Hepatocyte (in vitro differentiated cells): ENCODE results near the gene SHC4. TPM values are rescaled to one million over a fixed set of nuclear protein-coding genes. Genes with fewer than 3 reads are reported as not detected.

Source experiments
- DNase-seq: peaks from one replicate; pipeline ENCODE4 v3.0.0-alpha.2; 2016; ENCODE audit warnings: low spot score
- H2AFZ ChIP-seq: fragments of 200-600 bp; sonication (generic); 2 replicates; pipeline ENCODE4 v1.6.0; 2016; ENCODE audit warnings: antibody characterized with exemption, mild to moderate bottlenecking
- H3K27ac ChIP-seq: fragments of 200-600 bp; sonication (generic); 2 replicates; pipeline ENCODE4 v1.5.1; 2016; ENCODE audit warnings: mild to moderate bottlenecking
- H3K27me3 ChIP-seq: fragments of 200-600 bp; sonication (generic); 2 replicates; pipeline ENCODE4 v1.6.1; 2016
- H3K36me3 ChIP-seq: fragments of 200-600 bp; sonication (generic); replicated peaks from 2 replicates; pipeline ENCODE4 v1.5.1; 2016; ENCODE audit warnings: low read depth; ENCODE audit not compliant: insufficient read depth
- H3K4me1 ChIP-seq: fragments of 200-600 bp; sonication (generic); 2 replicates; pipeline ENCODE4 v1.5.1; 2016; ENCODE audit warnings: mild to moderate bottlenecking, moderate library complexity; ENCODE audit not compliant: insufficient read depth
- H3K4me2 ChIP-seq: fragments of 200-600 bp; sonication (generic); 2 replicates; pipeline ENCODE4 v1.6.0; 2016
- H3K4me3 ChIP-seq: fragments of 200-600 bp; sonication (generic); 2 replicates; pipeline ENCODE4 v1.5.1; 2016; ENCODE audit warnings: mild to moderate bottlenecking
- H3K79me2 ChIP-seq: fragments of 200-600 bp; sonication (generic); 2 replicates; pipeline ENCODE4 v1.6.0; 2017; ENCODE audit warnings: mild to moderate bottlenecking
- H3K9me2 ChIP-seq: fragments of 200-600 bp; sonication (generic); replicated peaks from 2 replicates; pipeline ENCODE4 v1.6.0; 2017; ENCODE audit warnings: mild to moderate bottlenecking; ENCODE audit not compliant: insufficient read depth
- H3K9me3 ChIP-seq: fragments of 200-600 bp; sonication (generic); 2 replicates; pipeline ENCODE4 v1.5.1; 2016; ENCODE audit warnings: low read depth, mild to moderate bottlenecking
- H4K20me1 ChIP-seq: fragments of 200-600 bp; sonication (generic); 2 replicates; pipeline ENCODE4 v1.6.0; 2016; ENCODE audit warnings: mild to moderate bottlenecking; ENCODE audit not compliant: insufficient read depth, poor library complexity, severe bottlenecking
- EZH2 ChIP-seq: fragments of 200-600 bp; sonication (generic); IDR thresholded peaks from 2 replicates; pipeline ENCODE4 v1.6.1; 2016; ENCODE audit warnings: antibody characterized with exemption, mild to moderate bottlenecking, borderline replicate concordance
- EZH2phosphoT487 ChIP-seq: fragments of 200-600 bp; sonication (generic); IDR thresholded peaks from one replicate; pipeline ENCODE4 v1.6.1; 2018; ENCODE audit warnings: antibody characterized with exemption, mild to moderate bottlenecking, low read depth, moderate library complexity; ENCODE audit not compliant: unreplicated experiment, severe bottlenecking
- WGBS: methylation state at CpG from one replicate; pipeline ENCODE4 v1.1.6; 2016; ENCODE audit warnings: low lambda C conversion rate; ENCODE audit errors: missing lambda C conversion rate; 5-methylcytosine and 5-hydroxymethylcytosine counted together
- polyA plus RNA-seq: library from polyadenylated mRNA; unstranded; fragments of >200 nt; fragmentation: Nextera tagmentation; extraction: Ambion mirVana; gene quantifications from 2 replicates; pipeline ENCODE4 v1.2.1, GENCODE V29; 2016
- total RNA-seq: library from RNA; depleted of rRNA; stranded (reverse); fragments of >200 nt; gene quantifications from 2 replicates; pipeline ENCODE4 v1.2.3, GENCODE V29; 2014
- TF ChIP-seq, protein P1 (sequence below): fragments of 200-600 bp; sonication (generic); IDR thresholded peaks from 2 replicates; pipeline ENCODE4 v1.5.1; 2016; ENCODE audit warnings: antibody characterized with exemption, mild to moderate bottlenecking; ENCODE audit not compliant: poor library complexity

The SHC4 gene
- total and polyA plus RNA-seq, 2 experiments from 2014 or later: 0.75 to 1.00 TPM

DNA sequence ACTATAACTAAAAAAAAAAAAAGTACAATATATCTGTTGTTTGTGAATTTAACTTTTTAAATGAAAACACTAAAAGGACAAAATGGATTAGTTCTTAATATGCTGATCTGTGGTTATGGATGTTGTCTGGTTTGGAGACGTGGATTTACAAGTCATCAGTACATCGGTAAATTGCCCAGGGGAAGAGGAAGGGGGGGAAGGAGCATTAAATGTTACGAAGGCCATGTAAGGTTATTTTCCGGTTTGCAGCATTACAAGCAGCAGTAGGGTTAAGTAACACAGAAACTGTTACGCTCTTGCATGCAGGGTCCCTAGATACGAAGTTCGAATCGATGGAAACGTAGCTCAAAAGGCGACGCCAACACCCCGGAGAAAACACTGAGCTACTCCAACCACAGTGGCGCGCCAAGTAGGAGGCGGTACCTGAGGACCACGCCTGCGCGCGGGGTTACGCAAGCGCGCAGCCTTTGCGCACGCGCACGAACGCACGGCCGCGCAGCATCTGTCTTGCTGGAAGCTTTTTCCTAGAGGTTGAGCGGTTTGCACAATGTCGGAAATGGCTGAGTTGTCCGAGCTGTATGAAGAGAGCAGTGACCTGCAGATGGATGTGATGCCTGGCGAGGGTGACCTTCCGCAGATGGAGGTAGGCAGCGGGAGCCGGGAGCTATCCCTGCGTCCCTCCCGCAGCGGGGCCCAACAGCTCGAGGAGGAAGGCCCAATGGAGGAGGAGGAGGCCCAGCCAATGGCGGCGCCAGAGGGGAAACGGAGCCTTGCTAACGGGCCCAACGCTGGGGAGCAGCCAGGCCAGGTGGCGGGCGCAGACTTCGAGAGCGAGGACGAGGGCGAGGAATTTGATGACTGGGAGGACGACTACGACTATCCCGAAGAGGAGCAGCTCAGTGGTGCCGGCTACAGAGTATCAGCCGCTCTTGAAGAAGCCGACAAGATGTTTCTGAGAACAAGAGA lies 85.8 kb downstream of the SHC4 start, which contains the start of gene EID1:
TSS of gene EID1 (plus strand) at position 505 of the 966 bp plus-strand sequence. CDS start at position 548, 43 bp downstream.
- peaks cover 16% of the 10 kb centered on the region for H3K79me2 ChIP-seq
- H3K9me3 ChIP-seq: no peaks in the 10 kb centered on the region
- H3K27me3 ChIP-seq: peaks cover 14% of the 10 kb centered on the region
- H3K4me3 ChIP-seq: peak within 1 kb of the TSS; percentile 64
- H3K4me2 ChIP-seq: peak within 1 kb of the TSS; percentile 79
- H3K4me1 ChIP-seq: peaks cover 13% of the 10 kb centered on the region
- peaks cover 13% of the 10 kb centered on the region for H4K20me1 ChIP-seq
- H3K27ac ChIP-seq: peak within 1 kb of the TSS; percentile 92
- TF ChIP-seq EZH2phosphoT487 (no peak), EZH2 (no peak)
- WGBS: under 1% methylated on average over 58 of the region's 58 CpGs
- peak within 1 kb of the TSS; percentile 80 for H2AFZ ChIP-seq
- H3K9me2 ChIP-seq: no peaks in the 10 kb centered on the region
- no peaks in the 10 kb centered on the region for H3K36me3 ChIP-seq
- peak; percentile 97 for DNase-seq

DNA sequence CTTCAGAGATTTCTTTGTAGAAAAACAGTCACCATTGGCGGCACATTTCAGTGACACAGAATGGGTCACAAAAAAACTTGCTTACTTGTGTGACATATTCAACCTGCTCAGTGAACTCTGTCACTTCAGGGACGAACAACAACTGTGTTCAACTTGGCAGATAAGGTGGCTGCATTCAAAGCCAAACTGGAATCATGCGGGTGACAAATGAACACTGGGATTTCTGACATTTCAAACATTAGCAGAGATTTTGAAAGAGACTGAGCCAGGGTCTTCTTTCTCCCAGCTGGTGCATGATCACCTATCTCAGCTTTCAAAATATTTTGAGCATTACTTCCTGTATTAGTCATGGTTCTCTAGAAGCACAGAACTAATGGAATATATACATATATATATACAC lies 87.7 kb downstream of the SHC4 start:
- DNase-seq: no peak
- 78% methylated on average over 3 of the region's 3 CpGs for WGBS
- no peak overlapping the region for H3K4me2 ChIP-seq
- H3K36me3 ChIP-seq: no peaks in the 10 kb centered on the region
- no peak overlapping the region for H3K27ac ChIP-seq
- peaks cover 13% of the 10 kb centered on the region for H4K20me1 ChIP-seq
- H3K4me3 ChIP-seq: no peak overlapping the region
- no peaks in the 10 kb centered on the region for H3K9me2 ChIP-seq
- H3K27me3 ChIP-seq: peaks cover 21% of the 10 kb centered on the region
- TF ChIP-seq EZH2phosphoT487: no peak
- TF ChIP-seq, protein P1, sequence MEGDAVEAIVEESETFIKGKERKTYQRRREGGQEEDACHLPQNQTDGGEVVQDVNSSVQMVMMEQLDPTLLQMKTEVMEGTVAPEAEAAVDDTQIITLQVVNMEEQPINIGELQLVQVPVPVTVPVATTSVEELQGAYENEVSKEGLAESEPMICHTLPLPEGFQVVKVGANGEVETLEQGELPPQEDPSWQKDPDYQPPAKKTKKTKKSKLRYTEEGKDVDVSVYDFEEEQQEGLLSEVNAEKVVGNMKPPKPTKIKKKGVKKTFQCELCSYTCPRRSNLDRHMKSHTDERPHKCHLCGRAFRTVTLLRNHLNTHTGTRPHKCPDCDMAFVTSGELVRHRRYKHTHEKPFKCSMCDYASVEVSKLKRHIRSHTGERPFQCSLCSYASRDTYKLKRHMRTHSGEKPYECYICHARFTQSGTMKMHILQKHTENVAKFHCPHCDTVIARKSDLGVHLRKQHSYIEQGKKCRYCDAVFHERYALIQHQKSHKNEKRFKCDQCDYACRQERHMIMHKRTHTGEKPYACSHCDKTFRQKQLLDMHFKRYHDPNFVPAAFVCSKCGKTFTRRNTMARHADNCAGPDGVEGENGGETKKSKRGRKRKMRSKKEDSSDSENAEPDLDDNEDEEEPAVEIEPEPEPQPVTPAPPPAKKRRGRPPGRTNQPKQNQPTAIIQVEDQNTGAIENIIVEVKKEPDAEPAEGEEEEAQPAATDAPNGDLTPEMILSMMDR: no peak
- TF ChIP-seq EZH2: no peak
- no peaks in the 10 kb centered on the region for H3K9me3 ChIP-seq
- peaks cover 16% of the 10 kb centered on the region for H3K79me2 ChIP-seq
- H2AFZ ChIP-seq: no peak overlapping the region
- H3K4me1 ChIP-seq: peaks cover 13% of the 10 kb centered on the region

DNA sequence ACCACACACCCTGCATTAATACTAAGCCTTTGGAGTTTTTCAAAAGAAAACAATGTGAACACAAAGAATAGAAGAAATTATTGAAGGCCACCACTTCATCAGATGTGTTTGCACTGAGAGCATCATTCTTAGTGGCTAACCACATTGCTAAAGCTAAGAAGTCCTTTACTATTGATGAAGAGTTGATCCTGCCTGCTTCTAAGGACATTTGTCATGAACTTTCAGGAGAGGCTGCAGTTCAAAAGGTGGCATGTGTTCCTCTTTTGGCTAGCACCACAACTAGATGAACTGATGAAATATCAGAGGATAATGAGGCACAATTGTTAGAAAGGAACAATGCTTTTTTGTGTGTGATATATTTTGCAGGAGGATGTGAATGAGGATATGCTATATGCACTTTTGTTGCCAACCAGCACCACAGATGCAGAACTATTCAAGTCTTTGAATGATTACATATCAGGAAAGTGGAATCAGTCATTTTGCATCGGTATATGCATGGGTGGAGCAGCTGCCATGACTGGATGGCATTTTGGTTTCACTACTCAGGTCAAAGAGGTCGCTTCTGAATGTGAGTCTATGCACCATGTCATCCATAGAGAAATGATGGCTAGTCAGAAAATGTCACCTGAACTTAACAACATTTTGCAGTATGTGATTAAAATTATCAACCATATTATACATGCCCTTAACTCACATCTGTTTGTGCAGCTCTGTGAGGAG lies 88.3 kb downstream of the SHC4 start:
- H4K20me1 ChIP-seq: peaks cover 13% of the 10 kb centered on the region
- WGBS: 78% methylated on average over 2 of the region's 2 CpGs
- DNase-seq: no peak
- no peak overlapping the region for H2AFZ ChIP-seq
- H3K27ac ChIP-seq: no peak overlapping the region
- H3K36me3 ChIP-seq: no peaks in the 10 kb centered on the region
- peaks cover 16% of the 10 kb centered on the region for H3K79me2 ChIP-seq
- no peaks in the 10 kb centered on the region for H3K9me3 ChIP-seq
- peaks cover 13% of the 10 kb centered on the region for H3K4me1 ChIP-seq
- no peak overlapping the region for H3K4me3 ChIP-seq
- H3K9me2 ChIP-seq: no peaks in the 10 kb centered on the region
- TF ChIP-seq, protein P1: no peak
- TF ChIP-seq EZH2 (no peak), EZH2phosphoT487 (no peak)
- no peak overlapping the region for H3K4me2 ChIP-seq
- H3K27me3 ChIP-seq: peaks cover 21% of the 10 kb centered on the region

DNA sequence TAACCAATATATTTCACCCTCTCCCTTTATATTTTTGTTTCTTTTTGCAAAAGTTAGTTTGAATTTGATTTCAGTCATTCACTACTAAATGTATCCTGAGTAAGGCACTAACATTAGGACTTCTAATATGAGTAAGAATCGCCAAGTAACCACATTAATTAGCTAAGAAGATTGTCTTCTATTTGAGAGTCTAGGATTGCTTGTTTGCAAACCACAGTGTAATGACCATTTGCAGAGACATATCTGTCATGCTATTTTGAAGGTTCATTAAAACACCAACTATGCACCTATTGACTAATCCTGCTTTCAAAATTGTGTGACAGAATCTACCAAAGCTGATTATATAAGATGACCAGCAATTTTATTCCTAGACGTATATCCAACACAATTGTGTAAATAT lies 91.1 kb downstream of the SHC4 start:
- Histone ChIP-seq H3K36me3 (no peaks in the 10 kb centered on the region), H3K9me3 (no peaks in the 10 kb centered on the region), H3K4me1 (no peaks in the 10 kb centered on the region), H4K20me1 (no peaks in the 10 kb centered on the region), H3K4me2 (no peak overlapping the region), H3K4me3 (no peak overlapping the region), H3K79me2 (no peaks in the 10 kb centered on the region), H3K27me3 (peaks cover 21% of the 10 kb centered on the region), H2AFZ (no peak overlapping the region), H3K9me2 (no peaks in the 10 kb centered on the region), H3K27ac (no peak overlapping the region)
- no peak for DNase-seq
- 87% methylated on average over 2 of the region's 2 CpGs for WGBS
- TF ChIP-seq EZH2phosphoT487: no peak
- no peak for TF ChIP-seq EZH2
- TF ChIP-seq, protein P1: no peak
